Activated T-helper 2 cell treated with anti-CD3 and anti-CD28 coated beads, Interferon-gamma antibody, Interleukin-2, Interleukin-4, amounts not matched to agents 10 μg/mL and 5 μg/mL and 100 μg/mL, durations not matched to agents 14 hours and 24 hours and 36 hours (primary cell): Measurements from ENCODE around the gene DBP. TPM values are rescaled to one million over a fixed set of nuclear protein-coding genes. Genes with fewer than 3 reads are reported as not detected.
"Not testable (repeated sequence)": the region's sequence is repeated elsewhere in the genome, so short reads cannot be mapped to it uniquely, and the experiment has no call there.

ENCODE experiments used
- DNase-seq: peaks from one replicate; pipeline ENCODE4 v3.0.0; 2021; ENCODE audit warnings: low spot score
- H3K27ac Mint-ChIP-seq: one replicate; pipeline ENCODE4 v1.8.0; 2021; ENCODE audit warnings: mixed read lengths
- H3K27me3 Mint-ChIP-seq: one replicate; pipeline ENCODE4 v1.8.0; 2021; ENCODE audit warnings: low read depth, mixed read lengths
- H3K36me3 Mint-ChIP-seq: one replicate; pipeline ENCODE4 v1.8.0; 2021; ENCODE audit warnings: low read depth, mixed read lengths
- H3K4me1 Mint-ChIP-seq: one replicate; pipeline ENCODE4 v1.8.0; 2021; ENCODE audit warnings: low read depth, mixed read lengths
- H3K4me3 Mint-ChIP-seq: one replicate; pipeline ENCODE4 v1.8.0; 2021; ENCODE audit warnings: low read depth, mild to moderate bottlenecking, moderate library complexity, mixed read lengths
- H3K9me3 Mint-ChIP-seq: one replicate; pipeline ENCODE4 v1.8.0; 2021; ENCODE audit warnings: mixed read lengths
- intact Hi-C: fragments of 100-400 bp; cut with micrococcal nuclease; formaldehyde crosslinking; loops from one replicate; pipeline ENCODE4 v1.15.1; 2023
- total RNA-seq: library from RNA; stranded (reverse); gene quantifications from 2 replicates; pipeline ENCODE4 v1.2.3, GENCODE V29; 2022

DBP gene, protein sequence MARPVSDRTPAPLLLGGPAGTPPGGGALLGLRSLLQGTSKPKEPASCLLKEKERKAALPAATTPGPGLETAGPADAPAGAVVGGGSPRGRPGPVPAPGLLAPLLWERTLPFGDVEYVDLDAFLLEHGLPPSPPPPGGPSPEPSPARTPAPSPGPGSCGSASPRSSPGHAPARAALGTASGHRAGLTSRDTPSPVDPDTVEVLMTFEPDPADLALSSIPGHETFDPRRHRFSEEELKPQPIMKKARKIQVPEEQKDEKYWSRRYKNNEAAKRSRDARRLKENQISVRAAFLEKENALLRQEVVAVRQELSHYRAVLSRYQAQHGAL
- total RNA-seq = 7.3 and 7.9 TPM in 2 replicates

DNA sequence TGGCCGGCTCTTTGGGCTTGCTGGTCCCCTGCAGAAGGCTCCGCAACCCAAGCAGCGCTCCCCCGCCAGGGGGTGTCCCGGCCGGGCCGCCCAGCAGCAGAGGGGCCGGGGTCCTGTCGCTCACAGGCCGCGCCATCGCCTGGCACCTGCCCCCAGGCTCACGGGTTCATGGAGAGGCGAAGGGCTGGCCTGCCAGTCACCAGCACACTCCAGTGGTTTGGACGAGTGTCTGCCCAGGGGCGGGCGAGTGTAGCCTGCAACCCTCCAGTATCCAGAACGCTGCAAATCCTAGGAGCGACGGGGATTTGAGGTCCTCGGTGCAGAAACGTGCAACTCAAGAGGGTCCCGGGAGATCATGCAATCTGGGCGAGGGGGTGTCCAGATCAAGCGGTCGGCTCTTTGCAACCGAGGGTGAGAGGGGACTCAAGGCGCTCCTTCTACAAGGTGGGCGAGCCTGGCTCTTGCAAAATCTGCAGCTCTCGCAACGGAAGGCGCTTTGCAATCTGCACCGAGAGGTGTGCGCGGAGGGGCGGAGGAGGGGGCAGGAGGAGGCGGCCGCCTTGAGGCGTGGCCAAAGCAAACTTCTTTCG lies at the start of gene DBP:
Gene DBP, minus strand, starts transcription at position 521 of the 590 bp plus-strand sequence. Its CDS starts 385 bp downstream, at position 136.
- Mint-ChIP-seq H3K27me3 (peaks cover 4% of the 10 kb centered on the region), H3K36me3 (no peaks in the 10 kb centered on the region), H3K4me1 (peaks cover 33% of the 10 kb centered on the region), H3K27ac (peak within 1 kb of the TSS; percentile 98), H3K4me3 (peak within 1 kb of the TSS; percentile 83), H3K9me3 (no peaks in the 10 kb centered on the region)
- DNase-seq = no peak
- intact Hi-C loops = loop anchor here (1.0 to 10.0 kb wide), 3 partner anchors 18 to 480 kb away; partner anchors contain the start of genes C19orf73, EMP3, PPFIA3 and RPL18

DNA sequence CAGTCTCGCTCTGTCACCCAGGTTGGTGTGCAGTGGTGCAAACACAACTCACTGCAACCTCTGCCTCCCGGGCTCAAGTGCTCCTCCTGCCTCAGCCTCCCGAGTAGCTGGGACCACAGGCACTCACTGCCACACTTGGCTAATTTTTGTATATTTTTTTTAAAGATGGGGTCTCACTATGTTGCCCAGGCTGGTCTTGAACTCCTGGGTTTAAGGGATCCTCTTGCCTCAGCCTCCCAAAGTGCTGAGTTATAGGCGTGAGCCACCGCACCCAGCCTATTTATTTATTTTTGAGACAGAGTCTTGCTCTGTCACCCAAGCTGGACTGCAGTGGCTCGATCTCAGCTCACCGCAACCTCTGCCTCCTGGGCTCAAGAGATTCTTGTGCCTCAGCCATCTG lies 49.5 kb upstream of the DBP start:
- H3K9me3 Mint-ChIP-seq, DNase-seq, H3K27ac Mint-ChIP-seq, H3K4me3 Mint-ChIP-seq, H3K27me3 Mint-ChIP-seq, H3K36me3 Mint-ChIP-seq, H3K4me1 Mint-ChIP-seq, intact Hi-C loops: not testable (repeated sequence)

DNA sequence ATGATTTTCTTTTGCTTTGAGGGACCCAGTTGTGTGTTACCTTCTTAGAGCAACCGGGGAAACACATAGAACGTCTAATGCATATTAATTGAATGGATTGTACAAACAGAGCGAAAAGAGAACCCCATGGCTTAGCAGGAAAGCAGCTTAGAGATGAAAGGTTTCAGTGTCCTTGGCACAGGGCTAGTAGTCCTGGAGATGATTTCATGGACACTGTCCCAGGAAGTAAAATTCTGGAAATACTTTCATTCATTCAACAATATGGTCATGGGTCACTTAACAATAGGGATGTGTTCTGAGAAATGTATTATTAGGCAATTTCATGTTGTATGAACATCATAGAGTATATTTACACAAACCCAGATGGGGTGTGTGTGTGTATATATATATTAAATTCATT lies 48.9 kb upstream of the DBP start:
- DNase-seq = no peak
- Mint-ChIP-seq H3K9me3 (no peaks in the 10 kb centered on the region), H3K4me3 (no peak overlapping the region), H3K4me1 (no peaks in the 10 kb centered on the region), H3K27me3 (no peaks in the 10 kb centered on the region), H3K36me3 (no peaks in the 10 kb centered on the region), H3K27ac (no peak overlapping the region)
- intact Hi-C loops = no loop called here

DNA sequence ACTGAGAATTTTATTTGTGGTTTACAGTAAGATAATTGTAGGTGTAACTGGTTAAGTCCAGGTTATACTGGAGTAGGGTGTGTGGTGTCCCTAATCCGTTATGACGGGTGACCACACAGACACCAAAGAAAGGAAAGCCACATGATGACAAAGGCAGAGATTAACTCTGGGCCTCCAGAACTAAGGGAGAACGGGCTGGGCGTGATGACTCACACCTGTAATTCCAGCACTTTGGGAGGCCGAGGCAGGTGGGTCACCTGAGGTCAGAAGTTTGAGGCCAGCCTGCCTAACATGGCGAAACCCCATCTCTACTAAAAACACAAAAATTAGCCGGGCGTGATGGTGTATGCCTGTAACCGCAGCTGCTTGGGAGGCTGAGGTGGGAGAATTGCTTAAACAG lies 48.4 kb upstream of the DBP start:
- DNase-seq = no peak
- Mint-ChIP-seq H3K36me3 (no peaks in the 10 kb centered on the region), H3K27me3 (no peaks in the 10 kb centered on the region), H3K4me3 (no peak overlapping the region), H3K4me1 (no peaks in the 10 kb centered on the region), H3K9me3 (no peaks in the 10 kb centered on the region), H3K27ac (no peak overlapping the region)
- intact Hi-C loops = no loop called here

DNA sequence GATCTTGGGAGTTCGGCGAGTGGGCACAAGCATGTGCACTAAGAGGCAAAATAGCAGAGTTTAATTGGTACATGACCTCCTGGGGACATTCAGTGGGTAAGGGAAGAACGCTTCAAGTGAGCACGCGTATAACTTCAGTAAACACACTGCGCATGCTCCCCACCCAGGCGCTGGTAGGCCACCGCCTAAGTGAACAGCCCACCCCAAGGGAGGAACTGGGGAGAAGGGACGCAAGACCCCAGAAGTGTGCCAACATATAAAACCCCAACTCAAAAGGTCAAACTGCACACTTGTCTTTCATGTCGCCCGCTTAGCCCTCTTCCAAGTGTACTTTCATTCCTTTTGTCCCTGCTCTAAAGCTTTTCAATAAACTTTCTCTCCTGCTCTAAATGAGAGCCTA lies 46.2 kb upstream of the DBP start:
- H3K36me3 Mint-ChIP-seq = no peaks in the 10 kb centered on the region
- intact Hi-C loops = no loop called here
- H3K27ac Mint-ChIP-seq = no peak overlapping the region
- H3K27me3 Mint-ChIP-seq = no peaks in the 10 kb centered on the region
- H3K9me3 Mint-ChIP-seq = no peaks in the 10 kb centered on the region
- H3K4me3 Mint-ChIP-seq = no peak overlapping the region
- no peak for DNase-seq
- H3K4me1 Mint-ChIP-seq = no peaks in the 10 kb centered on the region

DNA sequence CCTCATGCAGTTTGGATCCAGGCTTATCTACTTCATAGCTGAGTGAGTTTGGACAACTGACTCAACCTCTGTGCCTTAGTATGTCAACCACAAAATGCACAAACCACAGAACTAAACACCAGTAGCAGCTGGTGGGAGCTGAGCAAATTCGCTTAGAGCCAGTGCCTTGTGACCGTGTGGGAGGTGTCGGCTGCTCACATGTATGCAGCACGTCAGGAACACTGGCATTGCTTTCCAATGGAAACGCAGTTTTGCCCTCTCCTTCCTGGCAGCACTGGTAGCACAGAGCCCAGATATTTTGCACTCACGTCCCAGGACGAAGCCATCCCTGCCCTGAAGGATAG lies 43.9 kb upstream of the DBP start:
- Mint-ChIP-seq H3K4me3 (no peak overlapping the region), H3K27ac (no peak overlapping the region), H3K36me3 (no peaks in the 10 kb centered on the region), H3K9me3 (no peaks in the 10 kb centered on the region), H3K4me1 (no peaks in the 10 kb centered on the region), H3K27me3 (no peaks in the 10 kb centered on the region)
- no peak for DNase-seq
- intact Hi-C loops = no loop called here

DNA sequence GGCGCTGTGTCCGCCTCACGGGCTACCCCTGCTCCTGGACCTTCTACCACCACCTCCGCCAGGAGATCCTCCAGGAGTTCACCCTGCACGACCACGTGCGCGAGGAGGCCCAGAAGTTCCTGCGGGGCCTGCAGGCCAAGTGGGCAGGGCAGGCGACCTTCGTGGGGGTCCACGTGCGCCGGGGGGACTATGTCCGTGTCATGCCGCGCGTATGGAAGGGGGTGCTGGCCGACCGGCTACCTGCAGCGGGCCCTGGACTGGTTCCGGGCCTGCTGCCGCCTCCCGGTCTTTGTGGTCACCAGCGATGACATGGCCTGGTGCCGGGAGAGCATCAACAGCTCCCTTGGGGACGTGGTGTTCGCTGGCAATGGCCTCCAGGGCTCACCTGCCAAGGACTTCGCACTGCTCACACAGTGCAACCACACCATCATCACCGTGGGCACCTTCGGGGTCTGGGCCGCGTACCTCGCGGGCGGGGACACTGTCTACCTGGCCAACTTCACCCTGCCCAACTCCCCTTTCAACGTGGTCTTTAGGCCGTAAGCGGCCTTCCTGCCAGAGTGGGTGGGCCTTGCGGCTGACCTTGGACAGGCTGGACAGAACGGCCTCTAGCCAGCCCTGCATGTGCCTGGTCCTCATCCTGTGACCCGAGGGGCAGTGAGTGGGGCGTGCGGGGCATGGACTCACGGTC lies 43.4 kb upstream of the DBP start:
- no peaks in the 10 kb centered on the region for H3K4me1 Mint-ChIP-seq
- H3K27me3 Mint-ChIP-seq = no peaks in the 10 kb centered on the region
- H3K4me3 Mint-ChIP-seq = no peak overlapping the region
- DNase-seq = no peak
- no peak overlapping the region for H3K27ac Mint-ChIP-seq
- H3K36me3 Mint-ChIP-seq = no peaks in the 10 kb centered on the region
- intact Hi-C loops = no loop called here
- no peaks in the 10 kb centered on the region for H3K9me3 Mint-ChIP-seq

DNA sequence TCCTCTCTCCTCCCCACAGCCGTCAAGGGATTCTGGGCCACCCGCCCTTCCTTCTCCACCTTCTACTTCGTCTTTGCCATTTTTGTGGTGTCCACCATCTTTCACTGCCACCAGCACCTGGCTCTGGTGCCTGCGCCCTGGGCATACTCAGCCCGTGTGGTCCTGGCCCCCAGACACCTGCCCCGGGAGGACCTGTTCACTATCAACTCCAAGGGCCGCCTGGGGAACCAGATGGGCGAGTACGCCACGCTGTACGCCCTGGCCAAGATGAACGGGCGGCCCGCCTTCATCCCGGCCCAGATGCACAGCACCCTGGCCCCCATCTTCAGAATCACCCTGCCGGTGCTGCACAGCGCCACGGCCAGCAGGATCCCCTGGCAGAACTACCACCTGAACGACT lies 42.8 kb upstream of the DBP start:
- H3K27ac Mint-ChIP-seq, H3K4me3 Mint-ChIP-seq, DNase-seq, H3K4me1 Mint-ChIP-seq, H3K36me3 Mint-ChIP-seq, H3K9me3 Mint-ChIP-seq, intact Hi-C loops, H3K27me3 Mint-ChIP-seq: not testable (repeated sequence)

DNA sequence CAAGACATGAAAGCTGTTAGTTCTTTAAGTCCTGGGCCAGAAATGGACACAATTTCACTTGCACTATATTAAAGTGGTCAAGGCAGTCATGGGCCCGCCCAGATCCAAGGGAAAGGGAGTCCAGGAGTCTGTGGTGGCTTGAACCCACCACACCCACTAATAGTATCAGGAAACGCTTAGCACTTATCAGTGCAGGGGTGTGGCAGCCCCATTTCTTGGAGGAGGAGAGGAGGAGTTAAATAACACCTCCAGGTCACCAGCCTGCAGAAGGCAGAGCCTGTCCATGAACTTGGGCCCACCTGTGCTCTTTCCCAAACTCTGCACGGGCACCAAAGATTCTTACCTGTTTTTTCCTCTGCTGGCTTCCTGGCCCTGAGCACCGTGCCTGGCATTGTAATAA lies 41.0 kb upstream of the DBP start:
- Mint-ChIP-seq H3K4me1 (peaks cover 5% of the 10 kb centered on the region), H3K36me3 (no peaks in the 10 kb centered on the region), H3K27ac (no peak overlapping the region), H3K27me3 (no peaks in the 10 kb centered on the region), H3K9me3 (no peaks in the 10 kb centered on the region), H3K4me3 (no peak overlapping the region)
- intact Hi-C loops = no loop called here
- DNase-seq = no peak

DNA sequence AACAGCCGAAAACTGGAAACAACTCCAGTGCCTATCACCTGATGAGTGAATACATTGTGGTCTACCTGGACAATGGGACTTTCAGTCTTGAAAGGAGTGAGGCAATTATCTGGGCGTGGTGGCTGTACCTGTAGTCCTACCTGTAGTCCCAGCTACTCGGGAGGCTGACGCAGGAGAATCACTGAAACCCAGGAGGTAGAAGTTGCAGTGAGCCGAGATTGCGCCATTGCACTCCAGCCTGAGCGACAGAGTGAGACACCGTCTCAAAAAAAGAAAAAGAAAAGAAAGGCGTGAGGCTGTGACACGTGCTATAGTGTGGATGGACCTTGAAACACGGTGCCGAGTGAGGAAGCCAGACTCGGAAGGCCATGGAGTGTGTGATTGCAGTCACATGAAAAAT lies 39.7 kb upstream of the DBP start:
- no peak for DNase-seq
- Mint-ChIP-seq H3K27ac (no peak overlapping the region), H3K4me3 (no peak overlapping the region), H3K27me3 (no peaks in the 10 kb centered on the region), H3K9me3 (no peaks in the 10 kb centered on the region), H3K4me1 (peaks cover 5% of the 10 kb centered on the region), H3K36me3 (no peaks in the 10 kb centered on the region)
- intact Hi-C loops = no loop called here

DNA sequence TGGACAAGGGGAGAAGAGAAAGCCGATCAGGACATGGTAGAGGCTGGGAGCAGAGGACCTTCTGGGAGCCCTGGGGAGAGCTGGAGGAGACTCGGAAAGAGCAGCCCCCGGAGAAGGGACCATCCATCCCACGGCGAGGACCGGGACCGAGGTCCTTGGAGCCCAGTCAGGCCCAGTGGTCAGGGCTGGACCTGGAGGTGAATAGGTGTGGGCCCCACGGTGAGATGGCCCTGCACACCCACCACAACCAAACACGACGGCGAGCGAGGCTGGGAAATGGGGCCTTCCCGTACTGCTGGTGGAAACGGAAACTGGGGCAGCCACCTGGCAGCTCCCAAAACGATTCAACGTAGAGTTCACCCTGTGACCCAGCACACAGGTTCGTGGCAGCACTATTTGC lies 39.3 kb upstream of the DBP start:
- no peak overlapping the region for H3K4me3 Mint-ChIP-seq
- H3K36me3 Mint-ChIP-seq = no peaks in the 10 kb centered on the region
- no peak for DNase-seq
- intact Hi-C loops = no loop called here
- H3K27me3 Mint-ChIP-seq = no peaks in the 10 kb centered on the region
- no peaks in the 10 kb centered on the region for H3K9me3 Mint-ChIP-seq
- no peak overlapping the region for H3K27ac Mint-ChIP-seq
- H3K4me1 Mint-ChIP-seq = peaks cover 5% of the 10 kb centered on the region

DNA sequence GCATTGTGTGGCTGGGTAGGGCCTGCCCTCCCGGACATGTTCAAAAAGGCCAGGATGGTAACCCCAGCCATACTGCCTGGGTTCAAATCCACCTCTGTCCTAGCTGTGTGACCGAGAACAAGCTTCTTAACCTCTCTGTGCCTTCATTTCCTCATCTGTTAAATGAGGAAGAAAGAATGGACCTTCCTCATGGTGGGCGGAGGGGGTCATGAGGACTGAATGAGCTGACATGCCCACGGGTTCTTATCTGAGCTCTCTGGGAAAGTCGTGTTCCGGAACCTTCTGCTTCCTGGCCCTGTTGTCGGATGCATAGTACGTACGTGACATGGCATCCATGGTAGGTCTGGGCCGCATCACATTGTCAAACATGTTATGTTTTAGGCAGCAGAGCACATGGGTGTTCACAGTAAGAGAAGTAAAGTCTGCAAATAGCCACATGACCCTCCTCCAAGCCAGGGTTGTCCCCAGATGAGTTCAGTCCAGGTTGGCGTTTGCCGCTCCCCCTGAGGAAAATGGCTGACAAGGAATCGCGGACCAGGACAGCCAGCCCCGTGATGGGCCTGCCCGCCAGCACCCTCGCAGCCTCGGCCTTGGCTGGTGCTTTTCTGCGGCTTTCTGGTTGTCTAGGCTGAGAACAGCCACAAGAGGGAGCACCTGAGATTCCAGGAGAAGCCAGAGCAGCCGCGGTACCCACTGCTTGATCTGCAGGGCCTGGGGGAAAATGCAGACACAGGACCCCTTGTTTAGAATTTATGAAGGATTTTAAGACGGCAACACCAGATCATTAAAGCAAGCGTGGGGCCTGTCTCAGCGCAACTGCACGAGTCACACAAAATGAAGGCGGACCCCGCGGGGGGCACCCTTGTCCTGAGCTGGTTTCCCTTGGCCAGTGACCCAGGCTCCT lies 38.0 kb upstream of the DBP start:
- intact Hi-C loops = no loop called here
- H3K4me3 Mint-ChIP-seq = no peak overlapping the region

More for the DNA sequence above, 38.0 kb upstream of the DBP start:
- Mint-ChIP-seq H3K4me1 (peaks cover 5% of the 10 kb centered on the region), H3K27me3 (no peaks in the 10 kb centered on the region), H3K36me3 (no peaks in the 10 kb centered on the region), H3K27ac (no peak overlapping the region), H3K9me3 (no peaks in the 10 kb centered on the region)
- peak; percentile 65 for DNase-seq
